GM18499 (cell line): ENCODE data around the gene THAP10.

Source experiments
- ATAC-seq: cut with Tn5 transposase; IDR thresholded peaks from one replicate; pipeline ENCODE4 v1.9.1; 2021; ENCODE audit warnings: moderate number of reproducible peaks; ENCODE audit not compliant: insufficient read depth, unreplicated experiment

THAP10 gene

GRCh38 chr15:70856177-70856883 lies 35.9 kb downstream of the THAP10 start:
- ATAC-seq = no peak

DNA sequence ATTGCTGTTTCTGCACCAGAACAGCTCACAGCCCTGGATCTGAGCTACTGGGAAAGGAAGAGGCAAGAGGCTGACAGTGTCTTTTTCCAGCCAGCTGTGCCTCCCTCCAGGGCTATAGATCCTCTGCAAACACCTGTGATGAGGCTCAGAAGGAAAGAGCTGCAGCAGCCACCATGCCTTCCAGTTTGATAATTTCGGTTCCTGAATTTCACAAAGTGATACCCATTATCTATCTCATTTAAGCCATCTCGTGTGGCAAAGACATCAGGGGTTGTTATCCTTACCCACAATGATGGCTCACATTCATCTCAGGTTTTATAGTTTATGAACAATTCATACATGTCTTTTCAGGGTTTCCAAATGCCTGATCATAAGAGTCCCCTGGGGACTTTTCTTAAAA lies 36.5 kb downstream of the THAP10 start:
- ATAC-seq = no peak

- ATAC-seq = no peak
These were observed 37.6 kb downstream of the THAP10 start for GRCh38 chr15:70854666-70854976.

GRCh38 chr15:70853973-70854665 lies 38.1 kb downstream of the THAP10 start, which contains the start of gene LARP6:
Gene LARP6, minus strand, starts transcription at chr15:70854157. Its CDS starts 69 bp downstream, at chr15:70854088.
- no peak for ATAC-seq

- no peak for ATAC-seq
These were observed 38.8 kb downstream of the THAP10 start for GRCh38 chr15:70853318-70853972.

GRCh38 chr15:70852501-70853317 lies 39.5 kb downstream of the THAP10 start:
- no peak for ATAC-seq

- no peak for ATAC-seq
These were observed 40.3 kb downstream of the THAP10 start for GRCh38 chr15:70851889-70852288.

DNA sequence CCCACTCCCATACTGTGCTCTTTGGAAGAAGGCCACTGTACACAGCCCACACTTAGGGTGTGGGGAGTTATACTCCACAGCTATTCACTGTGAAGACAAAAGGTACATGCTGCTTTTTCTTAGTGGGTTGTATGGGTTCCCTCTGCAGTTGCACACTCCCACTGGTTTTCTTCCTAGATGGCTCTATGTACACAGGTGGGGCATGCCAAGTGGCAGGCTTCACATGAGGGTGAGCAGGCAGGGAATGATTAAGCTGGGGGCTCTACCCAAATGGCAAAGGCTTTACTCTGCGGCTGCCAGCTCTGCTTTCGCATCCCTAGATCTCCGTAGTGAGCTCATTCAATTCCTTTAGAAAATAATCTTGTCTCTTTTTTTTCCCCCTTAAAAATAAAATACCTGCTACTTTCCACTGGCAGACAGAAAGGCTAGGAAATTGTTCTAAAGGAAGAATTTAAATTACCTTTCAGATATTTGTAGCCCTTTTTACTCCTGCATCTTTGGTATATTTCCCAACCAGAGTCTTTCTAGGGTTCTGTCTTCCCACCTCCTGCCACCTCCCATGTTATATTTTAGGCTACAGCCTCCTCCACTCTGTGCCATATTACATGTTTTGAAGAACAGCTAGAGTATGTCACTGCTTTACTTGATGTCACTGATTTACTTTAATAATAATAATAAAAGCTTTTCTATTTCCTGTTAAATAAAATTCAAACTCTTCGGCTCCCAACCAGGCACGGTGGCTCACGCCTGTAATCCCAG lies 46.5 kb downstream of the THAP10 start:
- ATAC-seq = no peak

GRCh38 chr15:70837476-70837875 lies 54.8 kb downstream of the THAP10 start:
- no peak for ATAC-seq

DNA sequence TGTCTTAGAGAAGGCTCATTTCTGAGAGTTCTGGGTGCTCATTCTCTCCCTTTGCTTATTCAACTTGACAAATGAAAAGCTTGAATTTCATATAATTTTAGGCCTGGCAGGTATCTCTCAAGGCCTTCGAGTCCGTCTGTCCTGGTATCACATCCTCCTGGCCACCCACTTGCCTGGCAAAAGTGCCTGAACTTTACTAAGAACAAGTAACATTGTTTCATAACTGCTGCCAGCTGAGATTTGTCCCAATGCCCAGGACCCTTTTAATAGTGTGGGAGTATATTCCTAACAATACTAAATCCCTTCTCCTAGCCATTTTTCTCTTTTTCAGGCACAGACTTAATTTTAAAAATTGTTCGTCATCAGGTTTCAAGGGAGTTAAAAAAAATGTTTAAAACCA lies 56.4 kb downstream of the THAP10 start:
- ATAC-seq = no peak

DNA sequence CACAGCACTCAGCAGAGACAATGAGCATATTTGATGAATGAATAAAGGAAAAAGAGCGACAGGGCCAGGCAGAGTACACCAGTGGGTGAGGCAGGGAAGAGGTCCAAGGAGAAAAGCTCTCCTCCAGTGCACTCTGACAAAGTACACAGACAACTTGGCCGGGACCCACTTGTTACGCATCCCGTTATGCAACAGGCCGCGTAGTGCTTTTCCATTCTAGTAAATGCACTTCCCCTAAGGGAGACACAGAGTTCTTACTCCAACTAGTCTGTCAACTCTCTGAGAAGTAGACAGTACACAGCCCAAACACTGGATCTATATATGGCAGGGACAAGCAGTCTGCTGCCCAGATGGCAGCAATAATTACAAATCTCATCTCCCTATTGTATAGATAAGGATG lies 56.8 kb downstream of the THAP10 start:
- no peak for ATAC-seq

DNA sequence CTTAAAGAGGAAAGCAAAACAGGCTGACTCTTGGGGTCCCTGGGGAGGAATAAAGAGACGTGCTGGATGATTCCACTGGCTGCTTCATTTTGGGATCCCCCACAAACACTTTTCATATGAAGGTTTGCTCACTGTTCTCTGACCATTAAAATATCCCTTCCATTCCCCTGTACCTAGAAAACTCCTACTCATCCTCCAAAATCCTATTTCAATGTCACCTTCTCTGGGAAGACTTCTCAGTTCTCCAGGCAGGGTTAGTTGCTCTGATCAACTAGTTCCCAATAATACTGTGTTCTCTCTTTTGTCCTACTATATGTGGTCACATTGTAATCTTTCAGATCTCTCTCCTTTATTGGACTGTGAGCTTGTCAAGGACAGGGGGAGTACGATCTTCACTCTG lies 57.2 kb downstream of the THAP10 start:
- no peak for ATAC-seq

DNA sequence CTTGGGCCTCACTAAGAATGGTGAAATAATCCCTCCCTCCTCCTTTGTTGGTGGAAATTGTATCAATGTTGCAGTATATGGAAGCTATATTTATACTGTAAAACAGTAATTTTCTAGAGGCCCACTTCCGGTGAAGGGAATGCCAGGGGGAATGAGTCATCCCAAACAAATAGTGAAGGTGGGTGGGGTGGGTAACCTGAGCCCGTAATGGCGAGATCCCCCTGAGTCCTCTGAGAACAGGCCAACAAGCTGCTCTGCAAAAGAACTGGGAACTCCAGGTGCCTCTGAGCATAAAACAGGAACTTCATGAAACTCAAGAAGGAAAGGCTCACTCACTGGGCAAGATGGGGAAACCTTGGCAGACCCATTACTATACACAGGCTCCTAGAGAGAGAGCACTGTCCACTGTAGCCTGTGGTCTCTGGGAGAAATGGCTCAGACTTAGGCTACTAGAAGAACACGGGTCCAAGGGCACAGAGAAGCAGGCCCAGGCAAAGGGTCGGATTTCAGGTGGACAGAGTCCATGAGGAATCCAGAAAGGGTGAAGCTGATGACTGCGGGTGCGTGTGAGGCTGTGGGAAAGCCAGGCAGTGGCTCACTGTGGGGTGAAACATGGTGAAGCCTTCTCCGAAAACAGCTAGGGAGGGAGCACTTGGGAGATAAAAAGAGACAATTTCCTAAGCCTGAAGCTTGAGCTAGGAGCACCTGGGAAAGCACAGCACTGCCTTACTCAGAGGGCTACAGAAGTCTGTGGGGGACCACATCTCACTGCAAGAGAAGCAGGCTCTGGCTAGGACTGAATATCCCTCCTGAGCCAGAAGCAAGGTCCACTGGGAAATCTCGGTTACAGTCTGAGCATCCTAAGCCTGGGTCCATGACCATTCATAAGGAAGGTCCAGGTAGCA lies 58.1 kb downstream of the THAP10 start:
- no peak for ATAC-seq

DNA sequence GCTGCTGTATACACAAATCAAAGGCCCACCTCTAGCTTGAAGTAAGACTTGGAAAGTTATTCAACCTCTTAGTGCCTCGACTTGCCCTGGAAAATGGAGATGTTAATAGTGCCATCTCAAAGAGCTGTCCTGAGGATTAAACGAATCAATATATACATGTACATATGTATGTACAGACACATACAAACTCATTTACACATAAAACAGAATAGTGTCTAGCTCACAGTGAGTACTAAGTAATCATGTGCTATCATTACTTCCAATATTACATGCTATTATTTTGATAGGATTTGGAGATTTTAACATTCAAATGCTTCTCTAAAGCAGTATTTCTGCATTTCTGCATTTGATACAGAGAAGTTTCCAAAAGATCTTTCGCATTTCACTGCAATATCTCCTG lies 58.8 kb downstream of the THAP10 start:
- ATAC-seq = no peak

DNA sequence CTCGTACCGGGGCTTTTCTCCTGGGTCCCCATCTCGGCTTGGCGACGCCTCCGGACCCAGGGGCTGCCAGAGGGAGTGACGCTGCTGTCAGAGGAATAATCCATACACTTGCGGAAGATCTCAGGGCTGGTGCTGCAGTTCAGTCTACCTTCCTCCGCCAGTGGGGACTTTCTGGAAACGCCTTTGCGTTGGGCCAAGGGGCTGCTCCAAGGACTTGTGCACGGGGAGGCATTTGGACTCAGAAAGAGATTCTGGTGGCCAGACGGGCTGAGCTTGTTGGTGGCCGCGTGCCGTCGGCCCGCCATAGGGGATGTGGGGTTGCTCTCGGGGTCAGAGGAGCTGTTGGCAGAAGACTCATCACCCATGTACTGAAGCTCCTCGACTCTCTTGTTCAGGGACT lies 60.1 kb downstream of the THAP10 start:
- no peak for ATAC-seq
